ENCODE measurements around the gene GCNT4. TPM values are rescaled to one million over a fixed set of nuclear protein-coding genes. Genes with fewer than 3 reads are reported as not detected.

The GCNT4 gene
- total RNA-seq, 2 donors from 2014 or later, result 0.42 to 0.57 TPM

DNA sequence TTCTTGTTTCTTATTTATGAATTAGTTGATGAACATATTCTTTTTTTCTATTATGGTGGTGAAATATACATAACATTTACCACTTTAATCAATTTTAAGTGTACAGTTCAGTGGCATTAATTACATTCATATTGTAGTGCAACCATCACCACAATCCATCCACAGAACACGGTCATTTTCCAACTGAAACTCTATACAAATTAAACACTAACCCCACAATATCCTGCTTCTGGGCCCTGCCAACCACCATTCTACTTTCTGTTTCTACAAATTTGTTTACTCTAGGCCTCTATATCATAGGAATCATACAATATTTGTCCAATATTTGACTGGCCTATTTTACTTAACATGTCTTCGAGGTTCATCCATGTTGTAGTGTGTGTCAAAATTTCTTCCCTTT, 7.3 kb downstream of the GCNT4 start:
- H3K4me1 Mint-ChIP-seq (ENCODE audit: low read depth in 2 of 2), result peaks cover 22 to 31% of the 10 kb centered on the region in 2 donors
- H3K4me3 Mint-ChIP-seq, result no peak overlapping the region
- H3K9me3 Mint-ChIP-seq, result no peaks in the 10 kb centered on the region
- H3K27ac Mint-ChIP-seq, result no peak overlapping the region
- peaks cover 0 to 22% of the 10 kb centered on the region in 2 donors for H3K27me3 Mint-ChIP-seq
- ATAC-seq (no peak), DNase-seq (ENCODE audit: low spot score) (no peak)
- H3K36me3 Mint-ChIP-seq, result no peaks in the 10 kb centered on the region

- Mint-ChIP-seq H3K9me3 (no peaks in the 10 kb centered on the region), H3K36me3 (no peaks in the 10 kb centered on the region), H3K4me3 (no peak overlapping the region), H3K27ac (no peak overlapping the region), H3K27me3 (peaks cover 0 to 22% of the 10 kb centered on the region in 2 donors), H3K4me1 (ENCODE audit: low read depth in 2 of 2) (peaks cover 15 to 24% of the 10 kb centered on the region in 2 donors)
- ATAC-seq (no peak), DNase-seq (ENCODE audit: low spot score) (no peak)
These were observed 8.0 kb downstream of the GCNT4 start for GRCh38 chr5:75044406-75044805.

DNA sequence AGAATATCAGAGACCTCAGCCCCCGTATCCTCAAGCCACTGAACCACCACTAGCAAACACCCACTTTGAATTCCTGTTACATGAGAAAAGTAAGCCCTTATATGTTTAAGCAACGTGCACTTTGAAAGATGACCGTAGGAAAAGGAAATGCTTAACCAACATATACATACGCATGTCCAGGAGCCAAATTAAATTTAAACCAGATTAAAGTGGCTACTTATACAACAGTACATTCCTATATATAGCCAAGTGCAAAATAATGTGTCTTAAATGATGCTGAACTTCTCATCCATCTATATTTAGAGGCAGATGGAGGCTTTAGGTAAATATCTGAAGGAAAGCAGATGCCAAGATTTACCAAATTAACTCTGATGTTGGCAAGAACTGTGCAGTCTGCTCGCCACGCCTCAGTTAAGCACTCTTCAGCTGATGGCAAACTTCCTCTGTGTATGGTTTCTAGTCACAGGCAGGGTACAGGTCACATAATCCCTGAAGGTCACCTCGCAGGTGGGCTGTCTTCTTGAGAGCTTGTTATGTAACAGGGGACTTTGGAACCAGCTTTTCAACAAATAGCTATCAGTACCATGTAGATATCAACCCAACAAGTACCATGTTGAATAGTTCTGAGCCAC, 8.6 kb downstream of the GCNT4 start:
- ATAC-seq, result no peak
- no peak overlapping the region for H3K27ac Mint-ChIP-seq
- no peaks in the 10 kb centered on the region for H3K36me3 Mint-ChIP-seq
- no peaks in the 10 kb centered on the region for H3K9me3 Mint-ChIP-seq
- peaks cover 0 to 18% of the 10 kb centered on the region in 2 donors for H3K27me3 Mint-ChIP-seq
- H3K4me1 Mint-ChIP-seq (ENCODE audit: low read depth in 2 of 2), result peaks cover 11 to 18% of the 10 kb centered on the region in 2 donors
- H3K4me3 Mint-ChIP-seq, result no peak overlapping the region
- DNase-seq (ENCODE audit: low spot score), result no peak

DNA sequence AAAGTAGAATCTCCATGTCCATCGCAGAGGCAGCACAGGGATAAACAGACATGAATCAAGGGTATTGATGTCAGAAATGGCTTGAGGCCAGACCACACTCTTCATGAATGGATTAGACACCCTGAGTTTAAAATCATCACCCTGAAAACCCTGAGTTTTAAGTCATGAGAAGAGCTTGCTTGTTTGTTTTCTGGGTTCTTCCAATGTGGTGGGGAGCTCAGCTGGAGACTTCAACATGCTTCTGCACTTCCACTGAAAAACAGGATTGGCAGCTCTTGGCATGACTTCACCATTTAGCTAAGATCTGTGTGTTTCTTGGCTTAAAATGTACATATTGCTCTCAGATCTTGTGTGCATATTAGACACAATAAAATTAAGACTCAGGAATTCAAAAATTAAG, 9.8 kb downstream of the GCNT4 start:
- Mint-ChIP-seq H3K27ac (no peak overlapping the region), H3K36me3 (no peaks in the 10 kb centered on the region), H3K4me1 (ENCODE audit: low read depth in 2 of 2) (peaks cover 3 to 7% of the 10 kb centered on the region in 2 donors), H3K4me3 (no peak overlapping the region), H3K9me3 (no peaks in the 10 kb centered on the region), H3K27me3 (peaks cover 0 to 18% of the 10 kb centered on the region in 2 donors)
- DNase-seq (ENCODE audit: low spot score), result no peak
- no peak for ATAC-seq

- DNase-seq (ENCODE audit: low spot score) (no peak), ATAC-seq (no peak)
- Mint-ChIP-seq H3K9me3 (no peaks in the 10 kb centered on the region), H3K27ac (no peak overlapping the region), H3K36me3 (no peaks in the 10 kb centered on the region), H3K27me3 (peaks cover 0 to 16% of the 10 kb centered on the region in 2 donors), H3K4me1 (ENCODE audit: low read depth in 2 of 2) (peaks cover 3 to 6% of the 10 kb centered on the region in 2 donors), H3K4me3 (no peak overlapping the region)
These were observed 11.4 kb downstream of the GCNT4 start for GRCh38 chr5:75040973-75041372.

GRCh38 chr5:75037106-75037505, 15.3 kb downstream of the GCNT4 start:
- Mint-ChIP-seq H3K4me3 (no peak overlapping the region), H3K27me3 (peaks cover 6 to 12% of the 10 kb centered on the region in 2 donors), H3K27ac (peak overlapping the region in 1 of 2 donors; percentile 23), H3K36me3 (no peaks in the 10 kb centered on the region), H3K9me3 (no peaks in the 10 kb centered on the region), H3K4me1 (ENCODE audit: low read depth in 2 of 2) (peaks cover 4 to 5% of the 10 kb centered on the region in 2 donors)
- DNase-seq (ENCODE audit: low spot score), result no peak
- no peak for ATAC-seq

DNA sequence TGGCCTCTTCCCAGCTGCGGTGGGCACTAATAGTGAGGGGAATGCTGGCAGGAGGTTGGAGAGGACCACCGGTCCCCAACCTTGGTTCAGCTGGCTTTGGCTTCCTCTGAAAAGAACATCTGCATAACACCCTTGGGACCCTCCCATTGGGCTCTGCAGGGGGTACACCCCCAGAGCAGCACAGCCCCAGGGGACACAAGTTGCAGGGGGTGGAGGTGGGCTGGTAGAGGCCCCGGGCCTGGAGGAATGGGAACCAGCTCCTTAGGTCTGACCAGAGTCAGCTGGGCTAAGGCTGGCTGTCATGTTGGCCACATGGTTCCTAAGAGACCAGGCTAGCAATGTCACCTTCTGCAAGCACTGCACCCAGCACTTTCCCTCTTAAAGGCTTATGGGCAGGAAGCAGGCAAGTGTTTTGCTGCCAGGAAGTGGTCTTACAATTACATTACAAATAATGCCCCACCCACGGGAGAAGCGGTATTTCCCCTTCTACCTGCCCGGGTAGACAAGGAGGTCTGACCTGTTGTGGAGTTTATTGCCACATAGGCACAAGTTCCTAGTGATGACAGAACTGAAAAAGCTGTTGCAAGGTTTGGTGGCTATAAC, 18.1 kb downstream of the GCNT4 start:
- H3K27ac Mint-ChIP-seq, result no peak overlapping the region
- ATAC-seq, result peak; percentile 78 to 87
- H3K36me3 Mint-ChIP-seq, result no peaks in the 10 kb centered on the region
- DNase-seq (ENCODE audit: low spot score), result no peak
- peaks cover 9 to 11% of the 10 kb centered on the region in 2 donors for H3K27me3 Mint-ChIP-seq
- peaks cover 4 to 7% of the 10 kb centered on the region in 2 donors for H3K4me1 Mint-ChIP-seq (ENCODE audit: low read depth in 2 of 2)
- H3K4me3 Mint-ChIP-seq, result no peak overlapping the region
- no peaks in the 10 kb centered on the region for H3K9me3 Mint-ChIP-seq

DNA sequence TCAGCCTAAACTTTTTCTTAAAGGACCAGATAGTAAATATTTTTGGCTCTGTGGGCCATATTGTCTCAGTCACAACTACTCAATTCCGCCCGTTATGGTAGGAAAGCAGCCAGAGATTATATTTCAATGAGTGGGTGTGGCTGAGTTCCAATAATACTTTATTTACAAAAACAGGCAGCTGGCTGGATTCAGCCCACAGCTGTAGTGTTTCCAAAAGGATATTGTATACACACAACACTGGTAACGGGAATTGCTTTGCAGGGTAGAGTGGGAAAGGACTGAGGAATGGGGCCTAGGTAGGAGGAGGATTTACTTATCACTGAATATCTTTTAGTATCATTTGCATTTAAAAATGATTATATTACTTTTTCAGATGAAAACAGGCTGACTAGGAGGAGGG, 21.0 kb downstream of the GCNT4 start:
- Mint-ChIP-seq H3K27ac (no peak overlapping the region), H3K9me3 (no peaks in the 10 kb centered on the region), H3K4me1 (ENCODE audit: low read depth in 2 of 2) (peaks cover 4 to 7% of the 10 kb centered on the region in 2 donors), H3K27me3 (peaks cover 14 to 17% of the 10 kb centered on the region in 2 donors), H3K36me3 (no peaks in the 10 kb centered on the region), H3K4me3 (no peak overlapping the region)
- ATAC-seq, result no peak
- no peak for DNase-seq (ENCODE audit: low spot score)

- no peak for DNase-seq (ENCODE audit: low spot score)
- H3K4me3 Mint-ChIP-seq, result no peak overlapping the region
- H3K27ac Mint-ChIP-seq, result no peak overlapping the region
- peaks cover 14 to 22% of the 10 kb centered on the region in 2 donors for H3K4me1 Mint-ChIP-seq (ENCODE audit: low read depth in 2 of 2)
- H3K36me3 Mint-ChIP-seq, result no peaks in the 10 kb centered on the region
- peaks cover 12 to 18% of the 10 kb centered on the region in 2 donors for H3K27me3 Mint-ChIP-seq
- no peak for ATAC-seq
- no peaks in the 10 kb centered on the region for H3K9me3 Mint-ChIP-seq
These were observed 24.3 kb downstream of the GCNT4 start for GRCh38 chr5:75028090-75028489.

- Mint-ChIP-seq H3K4me1 (ENCODE audit: low read depth in 2 of 2) (peaks cover 16% of the 10 kb centered on the region in 2 donors), H3K27me3 (peaks cover 10 to 16% of the 10 kb centered on the region in 2 donors), H3K9me3 (no peaks in the 10 kb centered on the region), H3K36me3 (no peaks in the 10 kb centered on the region), H3K27ac (peak overlapping the region; percentile 3 to 82), H3K4me3 (peak overlapping the region; percentile 47)
- ATAC-seq (peak; percentile 90 to 96), DNase-seq (ENCODE audit: low spot score) (peak; percentile 64)
These were observed 28.8 kb downstream of the GCNT4 start for GRCh38 chr5:75023368-75024159.

- H3K4me3 Mint-ChIP-seq, result no peak overlapping the region
- peaks cover 16% of the 10 kb centered on the region in 2 donors for H3K4me1 Mint-ChIP-seq (ENCODE audit: low read depth in 2 of 2)
- no peak overlapping the region for H3K27ac Mint-ChIP-seq
- no peaks in the 10 kb centered on the region for H3K9me3 Mint-ChIP-seq
- H3K36me3 Mint-ChIP-seq, result no peaks in the 10 kb centered on the region
- DNase-seq (ENCODE audit: low spot score) (no peak), ATAC-seq (no peak)
- H3K27me3 Mint-ChIP-seq, result peaks cover 12% of the 10 kb centered on the region in 2 donors
These were observed 30.6 kb downstream of the GCNT4 start for GRCh38 chr5:75021800-75022199.

- Mint-ChIP-seq H3K9me3 (no peaks in the 10 kb centered on the region), H3K4me3 (no peak overlapping the region), H3K27ac (no peak overlapping the region), H3K4me1 (ENCODE audit: low read depth in 2 of 2) (peaks cover 16% of the 10 kb centered on the region in 2 donors), H3K27me3 (peaks cover 7 to 12% of the 10 kb centered on the region in 2 donors), H3K36me3 (no peaks in the 10 kb centered on the region)
- ATAC-seq (no peak), DNase-seq (ENCODE audit: low spot score) (no peak)
These were observed 31.1 kb downstream of the GCNT4 start for GRCh38 chr5:75021219-75021618.

GRCh38 chr5:75020016-75020656, 32.2 kb downstream of the GCNT4 start:
- Mint-ChIP-seq H3K9me3 (no peaks in the 10 kb centered on the region), H3K27me3 (peaks cover 7 to 14% of the 10 kb centered on the region in 2 donors), H3K27ac (no peak overlapping the region), H3K36me3 (no peaks in the 10 kb centered on the region), H3K4me3 (no peak overlapping the region), H3K4me1 (ENCODE audit: low read depth in 2 of 2) (peaks cover 16% of the 10 kb centered on the region in 2 donors)
- DNase-seq (ENCODE audit: low spot score), result no peak
- ATAC-seq, result peak in 1 of 2 donors; percentile 33

All from natural killer cell treated with Interleukin-12 subunit alpha and Interleukin-12 subunit beta and Interleukin-15 and Interleukin-18, amount 100 ng/mL, for 72 hours (primary cell).